Measurements from ENCODE around the gene MRFAP1L1. TPM values are rescaled to one million over a fixed set of nuclear protein-coding genes. Genes with fewer than 3 reads are reported as not detected.
"Not testable (repeated sequence)": the region's sequence is repeated elsewhere in the genome, so short reads cannot be mapped to it uniquely, and the experiment has no call there.

MRFAP1L1 gene
- total RNA-seq, 2 donors from 2014 or later = 35.9 to 43.8 TPM

GRCh38 chr4:6742507-6742906 is 32.8 kb upstream of the MRFAP1L1 start:
- intact Hi-C loops (cut with DNase I) = no loop called here

GRCh38 chr4:6740347-6740746 is 30.7 kb upstream of the MRFAP1L1 start:
- peak; percentile 23 for DNase-seq (ENCODE audit: low spot score)
- intact Hi-C loops (cut with DNase I) = no loop called here

More at GRCh38 chr4:6742507-6742906, 32.8 kb upstream of the MRFAP1L1 start:
- no peak for DNase-seq (ENCODE audit: low spot score)

GRCh38 chr4:6739920-6740319 is 30.3 kb upstream of the MRFAP1L1 start:
- no peak for DNase-seq (ENCODE audit: low spot score)
- intact Hi-C loops (cut with DNase I) = no loop called here

GRCh38 chr4:6734165-6734786 is 24.6 kb upstream of the MRFAP1L1 start:
- intact Hi-C loops (cut with DNase I) = no loop called here
- DNase-seq (ENCODE audit: low spot score) = no peak

GRCh38 chr4:6733358-6734164 is 23.9 kb upstream of the MRFAP1L1 start:
- intact Hi-C loops (cut with DNase I) = no loop called here
- no peak for DNase-seq (ENCODE audit: low spot score)

- intact Hi-C loops (cut with DNase I) = no loop called here
- peak; percentile 90 for DNase-seq (ENCODE audit: low spot score)
Observed at GRCh38 chr4:6732441-6733357, 23.0 kb upstream of the MRFAP1L1 start.

- intact Hi-C loops (cut with DNase I) = no loop called here
- DNase-seq (ENCODE audit: low spot score) = no peak
Observed at GRCh38 chr4:6731780-6732179, 22.1 kb upstream of the MRFAP1L1 start.

- intact Hi-C loops (cut with DNase I) = no loop called here
- DNase-seq (ENCODE audit: low spot score) = no peak
Observed at GRCh38 chr4:6731318-6731675, 21.6 kb upstream of the MRFAP1L1 start.

GRCh38 chr4:6730603-6731317 is 21.1 kb upstream of the MRFAP1L1 start:
- intact Hi-C loops (cut with DNase I) = no loop called here
- DNase-seq (ENCODE audit: low spot score) = peak; percentile 84

GRCh38 chr4:6728320-6729029 is 18.8 kb upstream of the MRFAP1L1 start:
- DNase-seq (ENCODE audit: low spot score) = no peak
- intact Hi-C loops (cut with DNase I) = loop anchor here in 1 of 2 donors (10.0 kb wide), 1 partner anchor 46 kb away; no protein-coding TSS in a partner anchor

GRCh38 chr4:6727943-6728250 is 18.2 kb upstream of the MRFAP1L1 start:
- no peak for DNase-seq (ENCODE audit: low spot score)

GRCh38 chr4:6727081-6727942 is 17.6 kb upstream of the MRFAP1L1 start:
- intact Hi-C loops (cut with DNase I) = loop anchor here in 1 of 2 donors (10.0 kb wide), 1 partner anchor 47 kb away; no protein-coding TSS in a partner anchor
- peak; percentile 84 for DNase-seq (ENCODE audit: low spot score)

More at GRCh38 chr4:6727943-6728250, 18.2 kb upstream of the MRFAP1L1 start:
- intact Hi-C loops (cut with DNase I) = loop anchor here in 1 of 2 donors (10.0 kb wide), 1 partner anchor 47 kb away; no protein-coding TSS in a partner anchor

GRCh38 chr4:6725427-6725961 is 15.8 kb upstream of the MRFAP1L1 start:
- not testable (repeated sequence) for DNase-seq (ENCODE audit: low spot score)
- intact Hi-C loops (cut with DNase I) = loop anchor here in 1 of 2 donors (10.0 kb wide), 1 partner anchor 49 kb away; no protein-coding TSS in a partner anchor

GRCh38 chr4:6724421-6725111 is 14.9 kb upstream of the MRFAP1L1 start:
- no peak for DNase-seq (ENCODE audit: low spot score)
- intact Hi-C loops (cut with DNase I) = loop anchor here (5.0 to 10.0 kb wide), 5 partner anchors 50 to 353 kb away; partner anchors contain the start of gene KIAA0232 (in 1 of the 2)

GRCh38 chr4:6723851-6724250 is 14.2 kb upstream of the MRFAP1L1 start:
- no peak for DNase-seq (ENCODE audit: low spot score)
- intact Hi-C loops (cut with DNase I) = loop anchor here (5.0 to 10.0 kb wide), 5 partner anchors 51 to 353 kb away; partner anchors contain the start of gene KIAA0232 (in 1 of the 2)

- intact Hi-C loops (cut with DNase I) = loop anchor here (5.0 to 10.0 kb wide), 5 partner anchors 52 to 354 kb away; partner anchors contain the start of gene KIAA0232 (in 1 of the 2)
- no peak for DNase-seq (ENCODE audit: low spot score)
Observed at GRCh38 chr4:6722891-6723290, 13.2 kb upstream of the MRFAP1L1 start.

Measured in posterior vena cava (tissue), 2 donors.